RWPE1 (cell line): ENCODE data around the gene ZNF365.

ENCODE experiments used
- CTCF ChIA-PET: fragments of 350-600 bp; sonication (Branson Sonifier 250); formaldehyde crosslinking; extraction: SDS; loops from one replicate; lab custom pipeline; 2021; lab: Yijun Ruan, JAX
- POLR2A ChIA-PET: fragments of 400-600 bp; formaldehyde crosslinking; extraction: SDS; loops from one replicate; lab custom pipeline; 2020; ENCODE audit warnings: antibody characterized with exemption; ENCODE audit not compliant: low non-redundant PET; lab: Yijun Ruan, JAX
- DNase-seq: peaks from one replicate; pipeline ENCODE4 v3.0.0; 2012; ENCODE audit warnings: low spot score
- H3K27ac ChIP-seq: fragments of 450-650 bp; 2 replicates; pipeline ENCODE4 v1.5.1; 2017
- TF ChIP-seq, protein P1 (sequence below): fragments of 450-650 bp; conservative IDR thresholded peaks from 2 replicates; pipeline ENCODE4 v1.5.1; 2017; ENCODE audit warnings: low read depth, mild to moderate bottlenecking

Gene ZNF365

DNA sequence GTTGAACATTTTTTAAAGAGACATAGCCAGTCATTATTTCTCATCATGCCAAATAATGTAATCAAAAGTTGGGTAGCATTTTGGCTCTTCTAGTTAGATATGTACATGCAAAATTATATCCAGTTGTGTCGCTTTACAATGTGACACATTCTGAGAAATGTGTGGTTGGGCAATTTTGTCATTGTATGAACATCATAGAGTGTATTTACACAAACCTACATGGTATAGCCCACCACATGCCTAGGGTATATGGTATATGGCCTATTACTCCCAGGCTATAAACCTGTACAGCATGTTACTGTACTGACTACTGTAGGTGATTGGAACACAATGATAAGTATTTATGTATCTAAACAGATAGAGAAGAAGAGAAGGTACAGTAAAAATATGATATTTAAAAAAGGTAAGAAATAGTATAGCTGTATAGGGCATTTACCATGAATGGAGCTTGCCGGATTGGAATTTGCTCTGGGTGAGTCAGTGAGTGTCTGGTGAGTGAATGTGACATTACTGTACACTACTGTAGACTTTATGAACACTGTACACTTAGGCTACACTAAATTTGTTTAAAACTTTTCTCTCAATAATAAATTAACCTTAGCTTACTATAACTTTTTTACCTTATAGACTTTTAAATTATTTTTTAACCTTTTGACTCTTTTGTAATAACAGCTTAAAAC is 16.5 kb downstream of the ZNF365 start:
- TF ChIP-seq, protein P1, sequence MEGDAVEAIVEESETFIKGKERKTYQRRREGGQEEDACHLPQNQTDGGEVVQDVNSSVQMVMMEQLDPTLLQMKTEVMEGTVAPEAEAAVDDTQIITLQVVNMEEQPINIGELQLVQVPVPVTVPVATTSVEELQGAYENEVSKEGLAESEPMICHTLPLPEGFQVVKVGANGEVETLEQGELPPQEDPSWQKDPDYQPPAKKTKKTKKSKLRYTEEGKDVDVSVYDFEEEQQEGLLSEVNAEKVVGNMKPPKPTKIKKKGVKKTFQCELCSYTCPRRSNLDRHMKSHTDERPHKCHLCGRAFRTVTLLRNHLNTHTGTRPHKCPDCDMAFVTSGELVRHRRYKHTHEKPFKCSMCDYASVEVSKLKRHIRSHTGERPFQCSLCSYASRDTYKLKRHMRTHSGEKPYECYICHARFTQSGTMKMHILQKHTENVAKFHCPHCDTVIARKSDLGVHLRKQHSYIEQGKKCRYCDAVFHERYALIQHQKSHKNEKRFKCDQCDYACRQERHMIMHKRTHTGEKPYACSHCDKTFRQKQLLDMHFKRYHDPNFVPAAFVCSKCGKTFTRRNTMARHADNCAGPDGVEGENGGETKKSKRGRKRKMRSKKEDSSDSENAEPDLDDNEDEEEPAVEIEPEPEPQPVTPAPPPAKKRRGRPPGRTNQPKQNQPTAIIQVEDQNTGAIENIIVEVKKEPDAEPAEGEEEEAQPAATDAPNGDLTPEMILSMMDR: no peak
- POLR2A ChIA-PET: no interaction called here
- DNase-seq: no peak
- CTCF ChIA-PET: no interaction called here
- H3K27ac ChIP-seq: no peak overlapping the region

- CTCF ChIA-PET: interaction anchor here (0.6 kb wide), 1 partner anchor 654 kb away, joined by 3 read pairs; no protein-coding TSS in a partner anchor
- no peak overlapping the region for H3K27ac ChIP-seq
- DNase-seq: no peak
- TF ChIP-seq, protein P1: no peak
- POLR2A ChIA-PET: no interaction called here
Observed at GRCh38 chr10:62393237-62393636, 19.1 kb downstream of the ZNF365 start.

DNA sequence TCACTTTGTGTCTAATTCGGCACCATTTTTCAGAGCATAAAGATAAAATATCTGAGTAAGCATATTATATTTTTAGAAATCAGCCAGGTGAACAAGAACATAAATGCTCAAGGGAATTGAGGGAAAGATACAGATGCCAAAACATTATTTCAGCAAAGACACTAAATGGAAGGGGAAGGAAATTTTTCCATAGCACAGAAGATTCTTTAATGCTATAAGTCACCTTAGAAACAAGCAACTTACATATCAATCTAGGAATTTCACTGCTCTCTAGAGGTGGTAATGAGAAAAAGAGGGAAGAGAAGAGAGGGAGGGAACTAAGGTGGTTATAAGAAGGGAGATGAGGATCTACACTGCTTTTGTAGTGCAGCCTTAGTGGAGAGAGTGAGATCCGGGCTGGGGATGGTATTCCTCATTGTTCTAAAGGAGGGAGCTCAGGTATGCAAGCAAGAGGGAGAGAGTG is 20.4 kb downstream of the ZNF365 start:
- H3K27ac ChIP-seq: no peak overlapping the region
- POLR2A ChIA-PET: interaction anchor here (0.6 kb wide), 1 partner anchor 1823 kb away, joined by 3 read pairs; no protein-coding TSS in a partner anchor
- TF ChIP-seq, protein P1: no peak
- CTCF ChIA-PET: no interaction called here
- no peak for DNase-seq

DNA sequence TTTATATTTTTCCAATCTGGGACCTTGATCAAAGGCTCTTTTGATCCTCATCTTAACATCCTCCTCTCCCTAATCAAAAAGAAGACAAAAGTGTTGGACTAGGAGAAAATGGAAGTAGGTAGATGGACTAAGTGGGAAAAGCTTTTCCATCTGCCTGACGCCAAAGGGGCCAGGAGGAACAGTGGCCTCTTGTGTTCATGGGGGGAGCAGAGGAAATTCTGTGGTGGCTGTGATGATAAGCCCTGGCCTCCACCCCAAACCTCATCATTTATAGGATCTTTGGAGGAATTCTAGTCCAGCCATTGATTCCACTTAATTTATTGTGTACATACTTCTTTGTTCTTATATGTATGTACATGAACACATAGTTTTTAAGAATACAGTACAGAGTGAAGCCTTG is 21.7 kb downstream of the ZNF365 start:
- ChIA-PET POLR2A (no interaction called here), CTCF (no interaction called here)
- DNase-seq: no peak
- TF ChIP-seq, protein P1: no peak
- no peak overlapping the region for H3K27ac ChIP-seq

- ChIA-PET CTCF (no interaction called here), POLR2A (no interaction called here)
- TF ChIP-seq, protein P1: no peak
- H3K27ac ChIP-seq: no peak overlapping the region
- no peak for DNase-seq
Observed at GRCh38 chr10:62396864-62397263, 22.7 kb downstream of the ZNF365 start.

- TF ChIP-seq, protein P1: no peak
- CTCF ChIA-PET: no interaction called here
- no peak for DNase-seq
Observed at GRCh38 chr10:62399211-62399610, 25.0 kb downstream of the ZNF365 start.

More at GRCh38 chr10:62399211-62399610, 25.0 kb downstream of the ZNF365 start:
- no peak overlapping the region for H3K27ac ChIP-seq
- POLR2A ChIA-PET: no interaction called here
